Fibroblast of pulmonary artery (primary cell): ENCODE results near the gene SPART.

Source experiments
- DNase-seq: peaks from one replicate; pipeline ENCODE4 v3.0.0-alpha.2; 2010; ENCODE audit warnings: low read depth
- H3K4me3 ChIP-seq: replicated peaks from 2 replicates; pipeline ENCODE4 v1.5.1; 2011; ENCODE audit warnings: low read depth, mild to moderate bottlenecking, control low read depth, low read length, moderate library complexity
- CTCF ChIP-seq: IDR thresholded peaks from 2 replicates; pipeline ENCODE4 v1.5.1; 2011; ENCODE audit warnings: mild to moderate bottlenecking, control low read depth, low read length, inconsistent platforms; ENCODE audit errors: missing control alignments

The SPART gene

GRCh38 chr13:36371185-36371584 is 25.0 kb upstream of the SPART start:
- no peak for TF ChIP-seq CTCF
- no peak overlapping the region for H3K4me3 ChIP-seq
- no peak for DNase-seq

GRCh38 chr13:36370108-36370429 is 23.9 kb upstream of the SPART start:
- TF ChIP-seq CTCF = no peak
- DNase-seq = no peak
- H3K4me3 ChIP-seq = no peak overlapping the region

- TF ChIP-seq CTCF = no peak
- H3K4me3 ChIP-seq = no peak overlapping the region
- DNase-seq = peak; percentile 51
These were observed 23.3 kb upstream of the SPART start for GRCh38 chr13:36369268-36370107.

GRCh38 chr13:36366031-36366430 is 19.8 kb upstream of the SPART start:
- no peak overlapping the region for H3K4me3 ChIP-seq
- DNase-seq = no peak
- no peak for TF ChIP-seq CTCF

GRCh38 chr13:36363366-36363863 is 17.2 kb upstream of the SPART start:
- no peak for TF ChIP-seq CTCF
- DNase-seq = no peak
- no peak overlapping the region for H3K4me3 ChIP-seq

- TF ChIP-seq CTCF = no peak
- H3K4me3 ChIP-seq = no peak overlapping the region
These were observed 16.7 kb upstream of the SPART start for GRCh38 chr13:36362914-36363313.

GRCh38 chr13:36362251-36362650 is 16.1 kb upstream of the SPART start:
- H3K4me3 ChIP-seq = no peak overlapping the region
- DNase-seq = peak; percentile 78
- TF ChIP-seq CTCF = no peak

More at GRCh38 chr13:36362914-36363313, 16.7 kb upstream of the SPART start:
- no peak for DNase-seq
